Measurements from ENCODE around the gene ACSM2A. TPM values are rescaled to one million over a fixed set of nuclear protein-coding genes. Genes with fewer than 3 reads are reported as not detected.
"Not testable (repeated sequence)": the region's sequence is repeated elsewhere in the genome, so short reads cannot be mapped to it uniquely, and the experiment has no call there.

The ACSM2A gene
- total and polyA plus RNA-seq, 8 donors: 0.29 to 1.1 (median 0.53) TPM; not detected in 2

DNA sequence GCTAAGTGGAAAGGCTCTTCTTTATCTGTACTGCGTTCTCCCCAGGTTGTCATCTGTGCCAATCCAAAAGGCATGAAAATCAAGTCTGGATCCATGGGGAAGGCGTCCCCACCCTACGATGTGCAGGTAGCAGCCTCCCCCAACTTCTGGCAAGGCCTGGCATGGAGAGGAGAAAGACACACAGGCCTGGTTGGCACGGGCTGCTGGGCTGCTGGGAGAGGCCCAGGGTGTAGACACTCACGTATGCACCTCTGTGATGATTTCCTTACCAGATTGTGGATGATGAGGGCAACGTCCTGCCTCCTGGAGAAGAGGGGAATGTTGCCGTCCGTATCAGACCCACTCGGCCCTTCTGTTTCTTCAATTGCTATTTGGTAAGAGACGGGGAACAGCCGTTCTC lies 20.4 kb upstream of the ACSM2A start:
- Histone ChIP-seq H3K4me3 (no peak overlapping the region), H3K36me3 (no peaks in the 10 kb centered on the region), H3K27me3 (no peaks in the 10 kb centered on the region), H3K9me3 (no peaks in the 10 kb centered on the region), H3K27ac (no peak overlapping the region), H3K4me1 (no peaks in the 10 kb centered on the region)
- DNase-seq (no peak), ATAC-seq (no peak)
- TF ChIP-seq, protein P1, sequence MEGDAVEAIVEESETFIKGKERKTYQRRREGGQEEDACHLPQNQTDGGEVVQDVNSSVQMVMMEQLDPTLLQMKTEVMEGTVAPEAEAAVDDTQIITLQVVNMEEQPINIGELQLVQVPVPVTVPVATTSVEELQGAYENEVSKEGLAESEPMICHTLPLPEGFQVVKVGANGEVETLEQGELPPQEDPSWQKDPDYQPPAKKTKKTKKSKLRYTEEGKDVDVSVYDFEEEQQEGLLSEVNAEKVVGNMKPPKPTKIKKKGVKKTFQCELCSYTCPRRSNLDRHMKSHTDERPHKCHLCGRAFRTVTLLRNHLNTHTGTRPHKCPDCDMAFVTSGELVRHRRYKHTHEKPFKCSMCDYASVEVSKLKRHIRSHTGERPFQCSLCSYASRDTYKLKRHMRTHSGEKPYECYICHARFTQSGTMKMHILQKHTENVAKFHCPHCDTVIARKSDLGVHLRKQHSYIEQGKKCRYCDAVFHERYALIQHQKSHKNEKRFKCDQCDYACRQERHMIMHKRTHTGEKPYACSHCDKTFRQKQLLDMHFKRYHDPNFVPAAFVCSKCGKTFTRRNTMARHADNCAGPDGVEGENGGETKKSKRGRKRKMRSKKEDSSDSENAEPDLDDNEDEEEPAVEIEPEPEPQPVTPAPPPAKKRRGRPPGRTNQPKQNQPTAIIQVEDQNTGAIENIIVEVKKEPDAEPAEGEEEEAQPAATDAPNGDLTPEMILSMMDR (IDR thresholded peaks at IDR 0.05): no peak
- intact Hi-C loops (cut with DNase I): no loop called here

DNA sequence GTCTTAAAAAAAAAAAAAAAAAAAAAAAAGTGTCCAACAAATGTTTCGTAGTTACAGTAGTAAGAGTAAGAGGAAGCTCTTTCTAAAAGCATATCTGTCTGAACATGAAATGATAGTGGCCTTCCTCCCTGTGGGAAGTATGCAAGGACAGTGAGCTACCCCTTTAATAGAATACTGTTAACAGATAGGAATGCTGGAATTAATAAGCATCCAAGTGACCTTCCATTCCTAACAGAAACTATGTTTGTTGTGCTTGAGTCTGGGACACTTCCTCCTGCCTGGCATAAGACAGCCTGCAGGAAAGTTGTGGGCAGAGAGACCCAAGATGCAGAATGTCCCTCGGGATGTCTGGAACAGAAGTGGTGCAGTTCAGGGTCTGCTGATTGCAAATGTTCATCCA lies 12.4 kb upstream of the ACSM2A start:
- H3K27ac ChIP-seq; H3K36me3 ChIP-seq; ATAC-seq; H3K4me1 ChIP-seq; H3K27me3 ChIP-seq; H3K4me3 ChIP-seq; DNase-seq; intact Hi-C loops (cut with DNase I); H3K9me3 ChIP-seq: not testable (repeated sequence)

DNA sequence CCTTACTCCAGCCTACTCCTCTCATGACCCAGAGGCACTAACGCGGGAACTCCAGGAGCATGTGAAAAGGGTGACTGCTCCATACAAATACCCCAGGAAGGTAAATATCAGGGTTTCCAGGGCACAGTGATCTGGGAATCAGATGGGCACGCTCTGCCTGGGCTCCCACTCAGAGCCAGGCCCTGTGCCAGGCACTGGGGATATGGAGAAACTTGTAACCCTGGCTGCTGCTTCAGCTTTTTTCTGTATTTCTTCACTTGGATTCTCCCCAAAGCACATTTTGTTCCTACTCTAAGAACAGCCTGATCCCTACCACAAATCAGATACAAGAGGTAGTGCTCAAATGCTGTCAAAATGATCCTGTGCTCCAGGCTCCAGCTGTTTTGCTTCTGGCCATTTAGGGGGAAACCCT lies 11.5 kb upstream of the ACSM2A start:
- DNase-seq: peak in 1 of 4 donors; percentile 43
- H3K4me3 ChIP-seq; H3K4me1 ChIP-seq; H3K27ac ChIP-seq; H3K9me3 ChIP-seq; H3K36me3 ChIP-seq; H3K27me3 ChIP-seq; intact Hi-C loops (cut with DNase I): not testable (repeated sequence)
- peak; percentile 67 for ATAC-seq

DNA sequence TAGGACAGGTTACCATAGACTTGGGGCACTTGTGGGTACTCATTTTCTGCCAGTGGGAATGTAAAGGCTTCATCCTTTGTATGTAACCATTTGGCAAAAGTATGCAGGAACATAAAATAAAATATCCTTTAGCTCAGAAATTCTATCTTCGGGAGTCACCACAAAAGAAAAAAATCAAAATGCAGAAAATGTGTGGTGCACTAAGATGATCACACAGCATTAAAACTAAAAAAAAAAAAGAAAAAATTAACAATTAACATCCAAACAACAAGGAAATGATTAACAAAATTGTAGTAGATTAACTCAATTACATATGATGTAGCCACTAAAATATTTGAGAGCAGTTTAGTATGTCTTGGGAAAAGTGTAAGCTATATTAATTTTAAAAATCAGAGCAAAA lies 10.6 kb upstream of the ACSM2A start:
- H3K4me3 ChIP-seq; H3K36me3 ChIP-seq; DNase-seq; H3K4me1 ChIP-seq; intact Hi-C loops (cut with DNase I); H3K9me3 ChIP-seq; ATAC-seq; H3K27me3 ChIP-seq: not testable (repeated sequence)
- peak overlapping the region in 1 of 2 donors; percentile 30 for H3K27ac ChIP-seq

DNA sequence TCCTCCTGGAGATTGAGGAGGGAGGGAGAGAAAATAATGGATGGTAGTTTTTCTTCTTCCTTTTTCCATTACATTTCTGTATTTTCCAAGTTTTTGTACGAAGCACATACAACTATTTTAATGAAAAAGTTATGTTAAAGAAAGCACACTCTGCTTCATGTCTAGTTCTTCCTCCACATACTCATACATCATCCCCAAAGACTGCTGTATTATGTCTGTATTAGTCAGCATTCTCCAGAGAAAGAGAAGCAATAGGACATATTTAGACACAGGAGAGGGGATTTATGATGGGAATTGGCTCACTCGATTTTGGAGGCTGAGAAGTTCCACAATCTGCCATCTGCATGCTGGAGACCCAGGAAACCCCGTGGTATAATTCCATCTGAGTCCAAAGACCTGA lies 10.1 kb upstream of the ACSM2A start:
- no peak overlapping the region for H3K4me3 ChIP-seq
- H3K27me3 ChIP-seq: no peaks in the 10 kb centered on the region
- TF ChIP-seq, protein P1 (IDR thresholded peaks at IDR 0.05): no peak
- H3K4me1 ChIP-seq: no peaks in the 10 kb centered on the region
- DNase-seq (no peak), ATAC-seq (peak; percentile 34)
- H3K27ac ChIP-seq: no peak overlapping the region
- no peaks in the 10 kb centered on the region for H3K36me3 ChIP-seq
- H3K9me3 ChIP-seq: no peaks in the 10 kb centered on the region
- intact Hi-C loops (cut with DNase I): no loop called here

DNA sequence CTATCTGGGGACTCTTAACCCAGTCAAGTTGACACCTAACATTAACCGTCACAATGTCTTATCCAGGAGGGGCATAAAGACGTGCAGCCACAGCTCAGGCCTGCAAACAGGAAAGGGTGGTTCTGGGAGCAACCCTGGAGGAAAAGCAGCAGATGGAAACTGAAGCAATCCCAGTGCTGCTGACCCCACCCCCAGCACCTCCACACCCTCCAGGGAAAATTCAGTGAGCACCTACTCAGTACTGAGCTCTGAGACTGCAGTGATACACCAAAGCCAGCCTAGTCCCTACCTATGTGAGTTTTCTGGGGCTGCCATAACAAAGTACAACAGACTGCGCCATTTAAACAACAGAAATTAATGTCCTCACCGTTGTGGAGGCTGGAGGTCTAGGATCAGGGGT lies 9.5 kb upstream of the ACSM2A start:
- H3K4me1 ChIP-seq; H3K36me3 ChIP-seq; H3K27ac ChIP-seq; H3K9me3 ChIP-seq; DNase-seq; H3K27me3 ChIP-seq; ATAC-seq; H3K4me3 ChIP-seq; intact Hi-C loops (cut with DNase I): not testable (repeated sequence)

DNA sequence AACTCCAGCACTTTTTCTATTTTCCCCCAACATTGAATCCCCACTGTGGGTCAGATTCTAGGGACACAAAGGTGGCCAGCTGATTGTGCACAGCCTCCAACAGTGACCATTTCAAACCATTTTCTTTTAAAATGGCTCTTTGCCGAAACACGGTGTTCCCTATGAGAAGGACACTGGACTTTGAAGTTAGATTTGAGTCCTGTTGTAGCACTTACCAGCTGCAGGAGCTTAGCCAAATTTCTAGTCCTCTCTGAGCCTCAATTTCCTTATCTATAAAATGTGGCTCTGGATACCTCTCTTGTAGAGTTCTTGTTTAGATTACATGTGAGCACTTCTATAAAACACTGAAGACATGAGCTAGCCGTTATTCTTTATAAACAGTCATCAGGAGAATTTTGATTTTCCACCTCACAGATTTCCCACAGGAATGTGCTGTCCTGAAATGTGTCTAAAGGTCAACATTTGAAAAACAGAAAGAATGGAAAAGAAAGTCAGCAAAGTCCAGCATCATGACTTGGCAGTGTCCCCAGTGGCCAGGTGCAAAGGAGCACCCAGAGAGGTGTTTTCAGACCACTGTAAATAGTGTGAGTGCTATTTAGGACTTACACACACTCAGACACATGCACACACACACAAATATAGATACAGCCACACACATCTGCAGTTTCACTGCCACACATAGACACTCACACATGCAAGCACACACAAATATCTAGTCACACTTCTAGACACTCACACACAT lies 4.5 kb upstream of the ACSM2A start:
- H3K36me3 ChIP-seq; H3K4me3 ChIP-seq; H3K4me1 ChIP-seq; H3K27ac ChIP-seq; DNase-seq; H3K9me3 ChIP-seq; H3K27me3 ChIP-seq; ATAC-seq; intact Hi-C loops (cut with DNase I): not testable (repeated sequence)

DNA sequence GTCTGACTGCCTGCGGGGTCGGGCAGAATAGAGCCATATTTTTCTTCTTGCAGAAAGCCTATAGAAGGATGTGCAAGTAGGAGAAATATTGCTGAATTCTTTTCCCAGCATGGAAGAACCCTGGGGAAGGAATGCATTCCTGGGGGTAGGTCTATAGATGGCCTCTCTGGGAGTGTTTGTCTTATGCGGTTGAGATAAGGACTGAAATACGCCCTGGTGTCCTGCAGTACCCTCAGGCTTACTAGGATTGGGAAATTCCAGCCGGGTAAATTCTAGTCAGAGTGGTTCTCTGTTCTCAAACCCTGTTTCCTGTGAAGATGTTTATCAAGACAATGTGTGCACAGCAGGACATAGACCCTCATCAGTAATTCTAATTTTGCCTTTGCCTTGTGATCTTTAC lies 2.3 kb downstream of the ACSM2A start:
- H3K4me1 ChIP-seq; ATAC-seq; H3K9me3 ChIP-seq; intact Hi-C loops (cut with DNase I); H3K27ac ChIP-seq; H3K4me3 ChIP-seq; DNase-seq; H3K36me3 ChIP-seq; H3K27me3 ChIP-seq: not testable (repeated sequence)

DNA sequence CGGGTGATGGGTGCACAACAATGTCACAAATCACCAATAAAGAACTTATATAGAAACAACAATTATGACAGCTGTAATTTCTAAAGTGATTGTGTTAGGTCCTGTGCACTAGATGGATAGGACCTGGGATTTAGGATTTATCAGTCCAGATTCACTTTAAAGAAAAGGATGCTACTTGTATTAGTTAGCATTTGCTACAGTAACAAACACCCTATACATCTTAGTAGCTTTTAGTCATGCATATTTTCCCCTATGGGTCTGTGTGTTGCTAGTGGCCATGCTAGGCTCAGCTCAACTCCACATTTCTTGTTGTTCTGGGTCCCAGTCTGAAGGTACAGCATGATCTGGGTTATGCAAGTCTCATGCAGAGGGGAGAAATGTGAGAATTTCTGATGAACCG lies 7.9 kb downstream of the ACSM2A start:
- intact Hi-C loops (cut with DNase I): not testable (repeated sequence)

DNA sequence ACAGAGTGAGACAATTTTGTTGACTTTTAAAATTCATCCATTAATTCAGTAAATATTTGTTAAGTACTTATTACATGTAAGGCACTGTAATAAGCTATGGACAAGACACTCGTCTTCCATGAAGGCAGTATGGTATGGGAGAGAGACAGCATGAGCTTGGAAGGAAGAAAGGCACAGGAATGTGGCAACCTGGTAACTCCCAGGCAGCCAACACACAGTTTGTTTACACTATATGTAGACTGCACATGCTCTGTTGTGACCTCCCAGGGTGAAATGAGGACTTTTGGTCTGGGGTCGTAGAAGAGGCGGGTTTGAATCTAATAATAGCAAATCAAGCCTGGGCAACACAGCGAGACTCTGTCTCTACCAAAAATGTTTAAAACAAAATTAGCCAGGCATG lies 9.0 kb downstream of the ACSM2A start:
- H3K27ac ChIP-seq; H3K4me3 ChIP-seq; H3K9me3 ChIP-seq; ATAC-seq; intact Hi-C loops (cut with DNase I); H3K4me1 ChIP-seq; DNase-seq; H3K36me3 ChIP-seq; H3K27me3 ChIP-seq: not testable (repeated sequence)

More for the DNA sequence above, 7.9 kb downstream of the ACSM2A start:
- H3K9me3 ChIP-seq, ATAC-seq, H3K27me3 ChIP-seq, H3K4me1 ChIP-seq, H3K36me3 ChIP-seq, H3K27ac ChIP-seq, H3K4me3 ChIP-seq, DNase-seq: not testable (repeated sequence)

DNA sequence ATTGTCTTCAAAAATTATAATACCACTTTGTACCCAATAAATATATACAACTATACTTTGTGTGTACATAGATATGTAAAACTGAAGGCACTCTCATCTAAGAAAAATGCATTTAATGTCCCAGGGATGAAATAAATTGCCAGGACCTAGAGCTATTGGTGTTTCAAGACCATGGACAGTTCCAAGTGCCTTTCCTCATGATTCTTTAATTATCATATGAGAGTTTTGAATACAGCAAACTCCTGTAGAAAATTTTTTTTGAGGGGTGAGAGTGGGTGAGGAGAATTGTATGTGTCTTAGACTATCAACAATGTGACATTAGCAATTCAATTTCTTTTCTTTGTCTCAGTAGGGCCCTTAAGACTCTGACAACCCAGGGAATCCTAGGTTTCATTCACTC lies 17.6 kb downstream of the ACSM2A start:
- DNase-seq; H3K27ac ChIP-seq; H3K4me3 ChIP-seq; H3K4me1 ChIP-seq; H3K9me3 ChIP-seq; intact Hi-C loops (cut with DNase I); H3K36me3 ChIP-seq; ATAC-seq; H3K27me3 ChIP-seq: not testable (repeated sequence)

DNA sequence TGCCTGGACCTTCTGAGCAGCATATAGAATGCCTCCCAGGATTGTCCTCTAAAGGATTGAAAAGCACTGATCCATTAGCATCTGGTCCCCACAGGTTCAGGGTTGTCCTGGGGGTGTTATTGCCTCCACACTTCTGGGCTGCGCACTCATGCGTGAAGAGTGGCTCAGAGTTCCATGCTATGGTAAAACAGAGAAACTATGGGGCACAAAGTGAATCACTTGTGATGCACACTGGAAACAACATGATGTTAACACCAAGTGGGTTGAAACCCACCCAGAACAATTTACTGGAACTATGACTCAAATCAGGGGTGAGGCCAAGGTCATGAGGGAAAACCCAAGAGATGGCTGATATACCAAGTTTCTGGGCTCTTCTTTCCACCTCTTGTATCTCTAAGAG lies 18.6 kb downstream of the ACSM2A start:
- H3K4me3 ChIP-seq; H3K4me1 ChIP-seq; H3K27me3 ChIP-seq; ATAC-seq; intact Hi-C loops (cut with DNase I); DNase-seq; H3K36me3 ChIP-seq; H3K27ac ChIP-seq; H3K9me3 ChIP-seq: not testable (repeated sequence)

Data from left lung (tissue), 10 donors.